Activated CD4-positive, alpha-beta T cell treated with anti-CD3 and anti-CD28 coated beads for 48 hours (primary cell): ENCODE data around the gene DCP2.
A peak's percentile ranks its signal among the peaks of the same experiment; 100 is the strongest.

ENCODE experiments used
- DNase-seq: peaks from one replicate; pipeline ENCODE4 v3.0.0-alpha.2; 2020

Gene DCP2

GRCh38 chr5:113022661-113023060 is 46.1 kb downstream of the DCP2 start:
- DNase-seq, result no peak

- no peak for DNase-seq
Observed at GRCh38 chr5:113024076-113024697, 47.6 kb downstream of the DCP2 start.

- no peak for DNase-seq
Observed at GRCh38 chr5:113025596-113025995, 49.0 kb downstream of the DCP2 start.

- no peak for DNase-seq
Observed at GRCh38 chr5:113026211-113026610, 49.6 kb downstream of the DCP2 start.

GRCh38 chr5:113027015-113027414 is 50.4 kb downstream of the DCP2 start:
- DNase-seq, result no peak

- no peak for DNase-seq
Observed at GRCh38 chr5:113027431-113027830, 50.8 kb downstream of the DCP2 start.

GRCh38 chr5:113029614-113030013 is 53.0 kb downstream of the DCP2 start:
- no peak for DNase-seq

- no peak for DNase-seq
Observed at GRCh38 chr5:113031104-113031503, 54.5 kb downstream of the DCP2 start.

- no peak for DNase-seq
Observed at GRCh38 chr5:113031557-113031956, 55.0 kb downstream of the DCP2 start.

GRCh38 chr5:113034182-113034773 is 57.7 kb downstream of the DCP2 start:
- no peak for DNase-seq

GRCh38 chr5:113035096-113035495 is 58.5 kb downstream of the DCP2 start:
- no peak for DNase-seq

GRCh38 chr5:113036321-113036720 is 59.7 kb downstream of the DCP2 start:
- no peak for DNase-seq

- DNase-seq, result no peak
Observed at GRCh38 chr5:113036826-113037225, 60.2 kb downstream of the DCP2 start.

- DNase-seq, result no peak
Observed at GRCh38 chr5:113038136-113038535, 61.5 kb downstream of the DCP2 start.

- DNase-seq, result no peak
Observed at GRCh38 chr5:113038714-113039113, 62.1 kb downstream of the DCP2 start.

GRCh38 chr5:113039229-113039933 is 62.8 kb downstream of the DCP2 start:
- no peak for DNase-seq

- no peak for DNase-seq
Observed at GRCh38 chr5:113039934-113040285, 63.3 kb downstream of the DCP2 start.

GRCh38 chr5:113040672-113041260 is 64.2 kb downstream of the DCP2 start:
- DNase-seq, result no peak

GRCh38 chr5:113042491-113043243 is 66.1 kb downstream of the DCP2 start:
- DNase-seq, result no peak

- peak; percentile 34 for DNase-seq
Observed at GRCh38 chr5:113043491-113043931, 66.9 kb downstream of the DCP2 start.

GRCh38 chr5:113044776-113045465 is 68.3 kb downstream of the DCP2 start:
- no peak for DNase-seq

- no peak for DNase-seq
Observed at GRCh38 chr5:113047234-113047633, 70.6 kb downstream of the DCP2 start.
